WI38 (cell line): ENCODE data around the gene KDM4C.

ENCODE experiments used
- H3K4me3 ChIP-seq: 2 replicates; pipeline ENCODE4 v1.5.1; 2011; ENCODE audit warnings: low read depth, mild to moderate bottlenecking, control low read depth, low read length
- CTCF ChIP-seq: IDR thresholded peaks from 2 replicates; pipeline ENCODE4 v1.5.1; 2012; ENCODE audit warnings: low read depth, mild to moderate bottlenecking, control low read depth, low read length

The KDM4C gene

DNA sequence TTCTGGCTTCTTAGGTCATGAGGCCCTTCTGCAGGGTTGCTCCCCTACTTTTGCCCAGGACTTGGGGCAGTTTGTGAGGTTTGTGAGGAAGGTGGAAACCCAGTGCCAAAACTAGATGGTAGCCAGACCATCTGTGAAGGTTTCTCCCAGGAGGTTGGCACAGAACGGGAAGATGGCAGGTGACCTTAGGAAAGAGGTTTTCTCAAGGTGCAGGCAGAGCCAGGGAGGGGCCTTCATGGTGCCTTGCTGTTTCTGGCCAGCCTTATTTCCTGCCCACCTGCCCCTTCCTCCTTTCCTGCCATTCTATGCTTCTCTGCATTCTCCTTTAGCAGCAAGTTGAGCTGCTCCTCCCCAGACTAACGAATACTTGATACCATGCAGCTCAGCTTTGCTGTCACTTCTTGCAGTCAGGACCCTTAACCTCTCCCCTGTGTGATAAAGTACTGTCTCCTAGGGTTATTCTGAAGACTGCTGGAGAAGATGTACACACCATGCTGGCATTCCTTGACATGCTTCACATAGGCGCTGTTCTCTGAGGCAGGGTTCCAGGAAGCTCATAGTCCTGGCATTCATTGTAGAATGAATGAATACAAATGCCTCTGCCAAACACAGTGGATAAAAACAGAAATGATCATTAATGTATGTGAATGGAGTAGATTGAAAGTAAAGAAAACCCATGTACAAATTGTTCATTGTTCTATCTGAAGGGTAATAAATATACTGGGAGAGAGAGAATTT is 154.3 kb downstream of the KDM4C start:
- no peak for TF ChIP-seq CTCF
- no peak overlapping the region for H3K4me3 ChIP-seq

DNA sequence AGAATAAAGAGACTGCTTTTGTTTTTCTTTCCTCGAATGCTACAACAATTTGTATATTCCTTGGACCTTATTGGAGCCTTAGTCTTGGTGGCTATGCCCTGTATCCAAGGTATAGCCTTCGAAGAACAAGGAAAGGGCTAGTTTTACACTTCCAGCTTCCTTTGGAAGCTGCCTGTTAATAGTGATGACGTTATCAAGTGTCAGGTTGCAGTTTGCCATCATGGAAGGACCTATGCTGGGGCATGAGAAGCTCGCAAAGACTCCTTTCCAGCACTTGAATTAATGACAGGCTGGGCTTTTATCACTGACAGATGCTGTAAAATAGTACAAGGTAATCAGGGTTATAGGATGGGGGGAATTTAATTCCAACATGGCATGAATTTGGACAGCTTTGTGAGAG is 157.9 kb downstream of the KDM4C start:
- no peak for TF ChIP-seq CTCF
- H3K4me3 ChIP-seq: no peak overlapping the region

- no peak for TF ChIP-seq CTCF
- no peak overlapping the region for H3K4me3 ChIP-seq
These were observed 159.4 kb downstream of the KDM4C start for GRCh38 chr9:6917162-6917561.

- no peak overlapping the region for H3K4me3 ChIP-seq
- no peak for TF ChIP-seq CTCF
These were observed 162.3 kb downstream of the KDM4C start for GRCh38 chr9:6920041-6920440.

DNA sequence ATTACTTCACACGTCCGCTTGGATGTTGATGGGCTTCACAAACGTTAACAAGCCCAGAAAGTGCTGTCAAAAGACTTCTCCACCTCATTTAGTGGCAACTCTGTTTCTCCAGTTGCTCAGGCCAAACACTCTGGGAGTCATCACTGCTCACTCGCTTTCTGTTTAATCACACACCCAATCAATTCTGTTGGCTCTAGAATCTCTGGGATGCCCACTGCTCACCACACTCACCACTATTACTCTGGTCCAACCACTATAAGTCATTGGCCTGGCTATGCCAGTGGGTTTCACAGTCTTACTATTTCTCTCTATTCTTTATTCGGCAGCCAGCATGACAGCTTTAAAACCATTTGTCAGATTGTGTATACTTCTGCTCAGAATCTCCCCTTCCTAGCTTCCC is 163.5 kb downstream of the KDM4C start:
- H3K4me3 ChIP-seq: no peak overlapping the region
- TF ChIP-seq CTCF: no peak

- no peak overlapping the region for H3K4me3 ChIP-seq
- no peak for TF ChIP-seq CTCF
These were observed 164.4 kb downstream of the KDM4C start for GRCh38 chr9:6922124-6922676.

DNA sequence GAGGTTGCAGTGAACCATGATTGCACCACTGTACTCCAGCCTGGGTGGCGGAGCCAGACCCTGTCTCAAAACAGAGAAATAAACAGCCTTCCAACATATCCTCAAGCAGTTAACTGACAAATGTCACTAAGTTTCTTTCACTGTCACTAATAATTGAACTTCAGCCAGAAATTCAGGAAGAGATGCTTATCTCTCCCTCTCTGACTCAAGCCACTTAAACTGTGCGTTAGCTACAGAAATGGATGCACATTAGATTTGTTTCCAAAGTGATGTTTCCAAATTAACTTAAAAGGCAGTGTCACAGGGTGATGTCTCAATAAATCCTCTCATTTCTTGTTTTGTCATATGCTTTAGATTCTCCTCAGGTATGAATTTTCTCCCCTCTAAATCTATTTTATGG is 164.9 kb downstream of the KDM4C start:
- H3K4me3 ChIP-seq: no peak overlapping the region
- TF ChIP-seq CTCF: no peak
